Transverse colon (tissue), 4 donors: Measurements from ENCODE around the gene DAND5. TPM values are rescaled to one million over a fixed set of nuclear protein-coding genes. Genes with fewer than 3 reads are reported as not detected.

Source experiments
- DNase-seq: peaks from one replicate; pipeline ENCODE4 v3.0.0-alpha.2; 2019
- H3K27ac ChIP-seq, 4 donors: fragments of 200-600 bp; sonication (generic); 2 replicates each; pipeline ENCODE4 v1.5.1; 2016 to 2018; ENCODE audit warnings: inconsistent platforms in 4 of 4
- H3K27me3 ChIP-seq: fragments of 200-600 bp; sonication (generic); 2 replicates; pipeline ENCODE4 v1.5.1; 2017; ENCODE audit warnings: inconsistent platforms
- H3K36me3 ChIP-seq, 4 donors: fragments of 200-600 bp; sonication (generic); 2 replicates each; pipeline ENCODE4 v1.5.1; 2017 to 2019; ENCODE audit warnings: inconsistent platforms in 4 of 4
- H3K4me1 ChIP-seq, 4 donors: fragments of 200-600 bp; sonication (generic); 2 replicates each; pipeline ENCODE4 v1.5.1; 2017 to 2020; ENCODE audit warnings: inconsistent platforms in 4 of 4
- H3K4me3 ChIP-seq, 4 donors: fragments of 200-600 bp; sonication (generic); 1 replicate in 1 of 4; 2 replicates in 3 of 4; pipeline versions ENCODE4 v1.5.1 to v1.6.1; 2017 to 2019; ENCODE audit warnings: inconsistent platforms in 4 of 4
- H3K9me3 ChIP-seq, 2 donors: fragments of 200-600 bp; sonication (generic); 2 replicates each; pipeline ENCODE4 v1.5.1; 2017 to 2019; ENCODE audit warnings: inconsistent platforms in 2 of 2
- EP300 ChIP-seq: sonication (generic); formaldehyde crosslinking; IDR thresholded peaks from one replicate; pipeline ENCODE4 v1.6.1; 2017; ENCODE audit warnings: antibody characterized with exemption, low read depth
- POLR2A ChIP-seq: fragments of 450-650 bp; IDR thresholded peaks from one replicate; pipeline ENCODE4 v1.6.1; 2016; ENCODE audit warnings: antibody characterized with exemption, mild to moderate bottlenecking, moderate library complexity
- POLR2AphosphoS5 ChIP-seq, 3 donors: sonication (generic); formaldehyde crosslinking; IDR thresholded peaks; one replicate each; pipeline ENCODE4 v1.6.1; 2016; ENCODE audit warnings: antibody characterized with exemption in 3 of 3
- WGBS, 2 donors: methylation state at CpG; one replicate each; pipeline ENCODE4 v1.1.5; 2018; ENCODE audit warnings: low coverage in 1 of 2; 5-methylcytosine and 5-hydroxymethylcytosine counted together
- in situ Hi-C, 4 donors: fragments of 200-750 bp; cut with MboI; loops; one replicate each; pipeline versions ENCODE4 v1.15.0 to v1.15.1; 2017; ENCODE audit warnings: low sequenced_read_pairs in 3 of 4, low pct_ligation_motif_present in 1 of 4, low pct_unique_long_range_greater_than_20kb in 1 of 4
- intact Hi-C: fragments of 100-400 bp; cut with DNase I; formaldehyde crosslinking; loops from one replicate; pipeline ENCODE4 v1.15.1; 2023; ENCODE audit warnings: low total_unique reads
- total RNA-seq, 4 donors: library from RNA; depleted of rRNA; stranded (reverse); fragments of >200 nt; gene quantifications; one replicate each; pipeline ENCODE4 v1.1.0, GENCODE V29; 2016
- TF ChIP-seq, protein P1 (sequence below), 5 experiments: fragments of 200-600 bp in 3 of 5; fragments of 450-650 bp in 2 of 5; sonication (generic) in 3 of 5; IDR thresholded peaks; 1 replicate in 2 of 5; 2 replicates in 3 of 5; pipeline ENCODE4 v1.5.1; 2016 to 2017; ENCODE audit warnings: antibody characterized with exemption in 5 of 5, inconsistent platforms in 3 of 5, mild to moderate bottlenecking in 2 of 5, moderate library complexity in 1 of 5

The DAND5 gene
- total RNA-seq, 4 donors from 2014 or later, result 0.27 to 0.32 TPM; not detected in 2

DNA sequence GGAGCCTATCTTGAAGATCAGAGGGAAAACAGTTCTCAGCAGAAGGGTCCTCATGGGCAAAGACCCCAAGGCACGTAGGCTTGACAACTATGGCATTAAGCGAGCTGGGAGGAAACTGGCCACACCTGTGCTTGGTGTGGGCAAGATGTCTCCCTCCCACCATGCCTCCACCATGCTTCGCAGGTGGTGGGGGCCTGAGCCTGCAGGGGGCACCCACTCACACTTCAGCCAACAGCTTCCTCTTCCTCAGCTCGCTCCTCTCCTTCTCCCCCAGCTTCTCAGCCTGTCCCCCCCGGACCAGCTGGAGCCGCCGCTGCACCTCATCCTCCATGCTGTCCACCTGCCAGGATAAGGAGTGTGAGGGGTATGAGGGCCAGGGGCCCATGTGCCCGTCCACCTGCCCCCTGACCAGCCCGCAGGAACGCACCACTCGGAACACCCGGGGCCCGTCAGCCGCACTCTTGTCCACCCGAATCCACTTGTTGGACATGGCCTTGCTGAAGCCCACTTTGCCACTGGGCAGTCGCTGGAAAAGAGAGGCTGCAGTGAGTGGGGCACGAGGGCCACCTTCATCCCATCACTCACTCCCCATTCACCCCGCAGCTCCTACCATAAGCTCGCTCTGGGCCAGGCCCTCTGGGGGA lies 39.3 kb upstream of the DAND5 start:
- intact Hi-C loops, result no loop called here
- Histone ChIP-seq H3K36me3 (peaks cover 0 to 43% (median 11%) of the 10 kb centered on the region in 4 donors), H3K9me3 (no peaks in the 10 kb centered on the region), H3K4me3 (no peak overlapping the region), H3K4me1 (peaks cover 6 to 19% (median 12%) of the 10 kb centered on the region in 4 donors), H3K27me3 (no peaks in the 10 kb centered on the region), H3K27ac (no peak overlapping the region)
- no peak for TF ChIP-seq POLR2AphosphoS5 (IDR thresholded peaks at IDR 0.05)
- no peak for TF ChIP-seq EP300
- TF ChIP-seq, protein P1, sequence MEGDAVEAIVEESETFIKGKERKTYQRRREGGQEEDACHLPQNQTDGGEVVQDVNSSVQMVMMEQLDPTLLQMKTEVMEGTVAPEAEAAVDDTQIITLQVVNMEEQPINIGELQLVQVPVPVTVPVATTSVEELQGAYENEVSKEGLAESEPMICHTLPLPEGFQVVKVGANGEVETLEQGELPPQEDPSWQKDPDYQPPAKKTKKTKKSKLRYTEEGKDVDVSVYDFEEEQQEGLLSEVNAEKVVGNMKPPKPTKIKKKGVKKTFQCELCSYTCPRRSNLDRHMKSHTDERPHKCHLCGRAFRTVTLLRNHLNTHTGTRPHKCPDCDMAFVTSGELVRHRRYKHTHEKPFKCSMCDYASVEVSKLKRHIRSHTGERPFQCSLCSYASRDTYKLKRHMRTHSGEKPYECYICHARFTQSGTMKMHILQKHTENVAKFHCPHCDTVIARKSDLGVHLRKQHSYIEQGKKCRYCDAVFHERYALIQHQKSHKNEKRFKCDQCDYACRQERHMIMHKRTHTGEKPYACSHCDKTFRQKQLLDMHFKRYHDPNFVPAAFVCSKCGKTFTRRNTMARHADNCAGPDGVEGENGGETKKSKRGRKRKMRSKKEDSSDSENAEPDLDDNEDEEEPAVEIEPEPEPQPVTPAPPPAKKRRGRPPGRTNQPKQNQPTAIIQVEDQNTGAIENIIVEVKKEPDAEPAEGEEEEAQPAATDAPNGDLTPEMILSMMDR (IDR thresholded peaks at IDR 0.05), result no peak
- TF ChIP-seq POLR2A, result no peak
- in situ Hi-C loops, result no loop called here
- WGBS, 2 donors, result 93% methylated on average over 19 of the region's 19 CpGs; no CpG with 5 or more reads in 1 of the 2 donors
- no peak for DNase-seq

DNA sequence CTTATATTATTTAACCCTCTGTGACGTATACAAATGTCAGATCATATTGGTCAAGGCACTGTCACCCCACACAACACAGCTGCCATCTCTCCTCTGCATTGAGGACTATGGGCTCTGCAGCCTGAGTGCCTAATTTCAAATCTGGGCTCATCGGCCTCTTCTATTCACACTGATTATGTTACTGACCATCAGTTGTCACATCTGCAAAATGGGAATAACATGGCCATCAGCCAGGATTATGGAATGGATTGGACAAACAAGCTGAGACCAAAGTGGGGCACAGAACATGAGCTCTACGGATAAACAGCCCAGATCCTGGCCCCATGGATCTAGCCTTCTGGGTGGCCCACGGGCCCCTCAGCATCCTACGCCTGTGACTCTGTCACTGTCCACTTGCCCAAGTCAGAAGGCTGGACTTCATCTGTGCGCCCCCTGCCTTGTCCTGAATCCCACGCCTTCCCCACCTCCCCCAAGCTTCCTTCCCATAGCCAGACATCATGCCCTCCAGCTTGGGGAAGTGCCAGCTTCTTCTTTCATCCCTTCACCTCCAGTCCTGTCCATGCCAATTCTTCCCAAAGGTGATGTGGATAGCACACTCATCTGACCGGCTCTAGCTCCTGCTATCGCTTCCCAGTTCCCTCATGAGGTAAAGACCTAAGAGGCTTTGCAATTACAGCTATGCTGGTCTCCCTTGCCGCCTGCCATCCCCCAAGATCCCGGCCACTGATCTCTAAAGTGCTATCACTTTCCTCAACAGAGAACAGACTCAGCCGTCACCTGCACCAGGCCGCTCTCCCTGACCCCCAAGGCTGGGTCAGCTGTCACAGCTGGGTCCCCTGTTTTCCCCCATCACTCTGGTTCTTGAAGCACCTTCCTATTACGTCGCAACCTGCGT lies 36.7 kb upstream of the DAND5 start:
- peak overlapping the region; percentile 70 to 99 (median 86) for H3K4me3 ChIP-seq
- no peaks in the 10 kb centered on the region for H3K27me3 ChIP-seq
- 30 to 80% methylated on average over 2 to 16 of the region's 16 CpGs for WGBS, 2 donors
- TF ChIP-seq POLR2AphosphoS5 (IDR thresholded peaks at IDR 0.05) (no peak), EP300 (no peak), POLR2A (no peak)
- TF ChIP-seq, protein P1 (IDR thresholded peaks at IDR 0.05), result no peak
- peaks cover 11 to 23% (median 15%) of the 10 kb centered on the region in 4 donors for H3K4me1 ChIP-seq
- intact Hi-C loops, result no loop called here
- DNase-seq, result no peak
- in situ Hi-C loops, result no loop called here
- peak overlapping the region; percentile 81 to 91 (median 85) for H3K27ac ChIP-seq
- no peaks in the 10 kb centered on the region for H3K9me3 ChIP-seq
- H3K36me3 ChIP-seq, result peaks cover 0 to 22% (median 3%) of the 10 kb centered on the region in 4 donors

DNA sequence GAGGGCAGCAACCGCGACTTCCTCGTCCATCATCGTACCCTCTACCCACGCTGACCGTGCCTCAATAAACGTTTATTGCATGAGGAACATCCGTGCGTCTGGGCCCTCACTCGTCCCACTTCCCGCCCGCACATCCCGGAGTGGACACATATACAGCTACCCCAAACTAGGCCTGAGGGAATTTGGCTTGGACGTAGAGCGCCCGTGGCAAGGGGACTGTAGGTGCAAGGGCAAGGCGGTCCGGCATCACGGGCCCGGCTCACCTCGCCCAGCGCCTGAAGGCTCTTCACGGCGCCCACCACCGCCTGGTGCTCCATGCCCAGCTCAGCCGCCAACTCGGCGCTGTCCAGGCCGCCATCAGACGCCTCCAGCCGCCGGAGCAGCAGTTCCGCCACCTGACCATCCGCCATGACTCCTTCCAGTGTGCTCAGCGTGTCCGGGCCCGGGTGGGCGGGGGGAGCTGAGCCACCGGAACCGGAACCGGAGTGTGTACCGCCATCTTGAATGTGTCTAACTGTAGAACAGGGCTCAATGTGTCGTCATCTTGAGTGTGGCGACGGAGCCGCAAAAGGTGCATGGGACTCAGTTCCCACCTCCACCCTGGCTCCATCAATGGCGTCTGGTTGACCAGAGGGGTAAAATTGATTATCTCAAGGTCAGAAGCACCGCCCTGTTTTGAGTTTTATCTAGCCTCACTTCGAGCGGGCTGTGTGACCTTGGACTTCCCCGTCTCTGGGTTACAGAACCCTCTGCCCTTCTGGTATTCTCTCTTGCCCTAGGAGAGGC lies 35.9 kb upstream of the DAND5 start, which contains the start of gene FARSA:
Gene FARSA (minus strand): TSS at position 425 of the 786 bp plus-strand sequence. CDS start 15 bp downstream, at position 410.
- Histone ChIP-seq H3K27me3 (no peaks in the 10 kb centered on the region), H3K27ac (peak within 1 kb of the TSS; percentile 81 to 91 (median 85)), H3K4me3 (peak within 1 kb of the TSS; percentile 70 to 99 (median 86)), H3K9me3 (no peaks in the 10 kb centered on the region), H3K36me3 (peaks cover 0 to 16% (median 3%) of the 10 kb centered on the region in 4 donors), H3K4me1 (peaks cover 15 to 27% (median 19%) of the 10 kb centered on the region in 4 donors)
- in situ Hi-C loops, result no loop called here
- WGBS, 2 donors, result 3% methylated on average over 43 of the region's 51 CpGs; no CpG with 5 or more reads in 1 of the 2 donors
- TF ChIP-seq EP300 (no peak), POLR2AphosphoS5 (IDR thresholded peaks at IDR 0.05) (peak; percentile 86 to 98 (median 97)), POLR2A (peak; percentile 77)
- peak; percentile 93 for DNase-seq
- intact Hi-C loops, result no loop called here

DNA sequence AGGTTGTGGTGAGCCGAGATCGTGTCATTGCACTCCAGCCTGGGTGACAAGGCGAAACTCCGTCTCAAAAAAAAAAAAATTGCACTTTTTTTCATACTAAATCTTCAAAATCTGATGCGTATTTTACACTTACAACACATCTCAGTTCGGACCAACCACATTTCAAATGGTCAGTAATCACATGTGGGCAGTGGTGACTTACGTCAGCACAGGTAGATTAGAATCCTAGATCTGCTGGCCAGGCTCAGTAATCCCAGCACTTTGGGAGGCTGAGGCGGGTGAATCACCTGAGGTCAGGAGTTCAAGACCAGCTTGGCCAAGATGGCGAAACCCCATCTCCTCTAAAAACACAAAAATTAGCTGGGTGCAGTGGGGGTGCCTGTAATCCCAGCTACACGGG lies 34.3 kb upstream of the DAND5 start:
- H3K4me1 ChIP-seq, result peaks cover 21 to 37% (median 28%) of the 10 kb centered on the region in 4 donors
- WGBS, 2 donors, result 85 to 90% methylated on average over 4 to 10 of the region's 10 CpGs
- H3K9me3 ChIP-seq, result no peaks in the 10 kb centered on the region
- intact Hi-C loops (no loop called here), in situ Hi-C loops (no loop called here)
- TF ChIP-seq, protein P1 (IDR thresholded peaks at IDR 0.05), result no peak
- TF ChIP-seq POLR2A, result no peak
- no peak overlapping the region for H3K27ac ChIP-seq
- DNase-seq, result no peak
- H3K27me3 ChIP-seq, result no peaks in the 10 kb centered on the region
- no peak overlapping the region for H3K4me3 ChIP-seq
- peaks cover 0 to 4% (median under 1%) of the 10 kb centered on the region in 4 donors for H3K36me3 ChIP-seq
